HepG2 (cell line): ENCODE results near the gene PTH1R. TPM values are rescaled to one million over a fixed set of nuclear protein-coding genes. Genes with fewer than 3 reads are reported as not detected.

Experiments
- ATAC-seq: fragments of 200-7000 bp; cut with Tn5 transposase; 3 replicates; pipeline ENCODE4 v1.9.1; 2020; ENCODE audit warnings: mild to moderate bottlenecking, moderate library complexity
- BruUV-seq: library from RNA; stranded (reverse); fragments of 400-500 nt; replicated peaks from 2 replicates; lab custom pipeline; 2021; lab: Mats Ljungman, UMichigan
- CTCF ChIA-PET: fragments of 300-600 bp; formaldehyde crosslinking; extraction: SDS; loops from one replicate; lab custom pipeline; 2021; ENCODE audit warnings: low total read pairs, inconsistent platforms, low intra/inter-chr PET ratio; lab: Yijun Ruan, JAX
- POLR2A ChIA-PET: fragments of 350-600 bp; sonication (Branson Sonifier 250); formaldehyde crosslinking; loops from one replicate; lab custom pipeline; 2020; ENCODE audit warnings: antibody characterized with exemption, inconsistent platforms; lab: Yijun Ruan, JAX
- DNase-seq: peaks from one replicate; pipeline ENCODE4 v3.0.0-alpha.2; 2015; ENCODE audit warnings: low spot score
- FAIRE-seq: peaks from 3 replicates; lab custom pipeline; 2011; peaks lifted over from hg19 to GRCh38; lab: Jason Lieb, UNC
- H2AFZ ChIP-seq: one replicate; pipeline ENCODE4 v1.6.1; 2011; ENCODE audit warnings: low read length, inconsistent platforms
- H3K27ac ChIP-seq: fragments of 300-600 bp; 3 replicates; pipeline ENCODE4 v1.8.0; 2011; ENCODE audit warnings: mixed run types, mild to moderate bottlenecking, mixed read lengths, low read length, inconsistent platforms; ENCODE audit not compliant: insufficient read depth; ENCODE audit errors: extremely low read length
- H3K27me3 ChIP-seq, 2 experiments: fragments of 200-600 bp in 1 of 2; 2 replicates in 1 of 2; 3 replicates in 1 of 2; pipeline versions ENCODE4 v1.6.0 to v1.8.0; 2011; ENCODE audit warnings: low read length in 2 of 2, mild to moderate bottlenecking in 2 of 2, moderate library complexity in 2 of 2, inconsistent platforms in 1 of 2; ENCODE audit not compliant: insufficient read depth in 2 of 2, control insufficient read depth in 1 of 2
- H3K36me3 ChIP-seq, 2 experiments: fragments of 200-600 bp in 1 of 2; replicated peaks in 1 of 2; 2 replicates in 1 of 2; 3 replicates in 1 of 2; pipeline versions ENCODE4 v1.5.1 to v1.8.0; 2011; ENCODE audit warnings: low read length in 2 of 2, inconsistent platforms in 1 of 2; ENCODE audit not compliant: insufficient read depth in 2 of 2, control insufficient read depth in 1 of 2
- H3K4me1 ChIP-seq: 2 replicates; pipeline ENCODE4 v1.5.1; 2012; ENCODE audit warnings: low read length, inconsistent platforms; ENCODE audit not compliant: insufficient read depth
- H3K4me2 ChIP-seq: 2 replicates; pipeline ENCODE4 v1.6.0; 2011; ENCODE audit warnings: low read depth, low read length, inconsistent platforms
- H3K4me3 ChIP-seq, 3 experiments: fragments of 200-600 bp in 1 of 3; sonication (generic), shearing (Covaris generic) in 1 of 3; replicated peaks in 1 of 3; 2 replicates each; pipeline ENCODE4 v1.5.1; 2011 to 2016; ENCODE audit warnings: low read length in 3 of 3, inconsistent platforms in 2 of 3, low read depth in 2 of 3, mild to moderate bottlenecking in 2 of 3, control low read depth in 1 of 3, mixed read lengths in 1 of 3; ENCODE audit not compliant: insufficient read depth in 1 of 3
- H3K79me2 ChIP-seq: one replicate; pipeline ENCODE4 v1.6.1; 2011; ENCODE audit warnings: low read length, inconsistent platforms; ENCODE audit not compliant: insufficient read depth
- H3K9ac ChIP-seq: 2 replicates; pipeline ENCODE4 v1.6.0; 2011; ENCODE audit warnings: mild to moderate bottlenecking, low read depth, low read length, inconsistent platforms; ENCODE audit not compliant: insufficient read depth
- H3K9me3 ChIP-seq: 2 replicates; pipeline ENCODE4 v1.5.1; 2012; ENCODE audit warnings: mild to moderate bottlenecking, low read length
- H4K20me1 ChIP-seq: 2 replicates; pipeline ENCODE4 v1.6.0; 2011; ENCODE audit warnings: inconsistent platforms, mild to moderate bottlenecking, low read length, moderate library complexity; ENCODE audit not compliant: insufficient read depth
- HNRNPL ChIP-seq: fragments of 200-400 bp; formaldehyde crosslinking; IDR thresholded peaks from 2 replicates; pipeline ENCODE4 v1.6.1; 2017; ENCODE audit warnings: mild to moderate bottlenecking, low read depth, low read length
- PCBP2 ChIP-seq: fragments of 200-400 bp; formaldehyde crosslinking; optimal IDR thresholded peaks from 2 replicates; pipeline ENCODE3; 2018; ENCODE audit warnings: low read length, low read depth; ENCODE audit not compliant: poor library complexity, severe bottlenecking
- REL ChIP-seq: sonication (generic); formaldehyde crosslinking; conservative IDR thresholded peaks from 2 replicates; pipeline ENCODE4 v1.8.0; 2022; ENCODE audit warnings: mild to moderate bottlenecking, missing genetic modification reagents, moderate library complexity
- ZNF138 ChIP-seq: sonication (generic); formaldehyde crosslinking; IDR thresholded peaks from 2 replicates; pipeline ENCODE4 v1.5.0; 2020; ENCODE audit warnings: mild to moderate bottlenecking, low read depth, missing genetic modification reagents
- ZNF407 ChIP-seq: sonication (generic); formaldehyde crosslinking; IDR thresholded peaks from one replicate; pipeline ENCODE4 v1.5.1; 2020; ENCODE audit warnings: mild to moderate bottlenecking, missing genetic modification reagents; ENCODE audit errors: not compliant biosample characterization
- ZNF44 ChIP-seq: sonication (generic); formaldehyde crosslinking; IDR thresholded peaks from 2 replicates; pipeline ENCODE4 v1.5.1; 2020; ENCODE audit warnings: mild to moderate bottlenecking, missing genetic modification reagents
- WGBS: methylation state at CpG from one replicate; pipeline ENCODE4 v1.1.6; 2017; ENCODE audit warnings: low lambda C conversion rate; 5-methylcytosine and 5-hydroxymethylcytosine counted together
- in situ Hi-C: cut with HindIII; loops from 2 replicates; pipeline ENCODE4 v1.10.0; 2017; ENCODE audit warnings: low pct_unique_long_range_greater_than_20kb; ENCODE audit not compliant: extremely low pct_ligation_motif_present
- intact Hi-C: fragments of 100-400 bp; cut with micrococcal nuclease; formaldehyde crosslinking; loops from one replicate; pipeline ENCODE4 v1.10.0; 2022; ENCODE audit not compliant: unreplicated experiment
- polyA plus RNA-seq, 8 experiments: library from polyadenylated mRNA; depleted of rRNA in 3 of 8; stranded (reverse) in 7 of 8; unstranded in 1 of 8; fragments of >200 nt; fragmentation: Illumina TruSeq in 4 of 8; extraction: Trizol in 4 of 8; gene quantifications; 2 replicates each; pipeline versions ENCODE4 v1.2.1 to v1.2.3, GENCODE V29; 2011 to 2016; ENCODE audit warnings: low read depth in 4 of 8, missing spikeins in 1 of 8, mixed read lengths in 1 of 8; ENCODE audit not compliant: insufficient read depth in 1 of 8
- total RNA-seq, 5 experiments: library from RNA; depleted of rRNA; stranded (reverse); fragments of >200 nt; fragmentation: Illumina TruSeq; extraction: Trizol; gene quantifications; 2 replicates each; pipeline ENCODE4 v1.2.3, GENCODE V29; 2016; ENCODE audit warnings: low read depth in 1 of 5

PTH1R gene
- total and polyA plus RNA-seq, 2 of the 13 experiments (the other 11 are each of a cell fraction or from before 2014, with no cell fraction given), result not detected

- Histone ChIP-seq H4K20me1 (no peaks in the 10 kb centered on the region), H3K27ac (no peak overlapping the region), H2AFZ (no peak overlapping the region), H3K79me2 (no peaks in the 10 kb centered on the region), H3K27me3 (peaks cover 0 to 7% of the 10 kb centered on the region in 2 experiments; a peak in 1 of 5 replicates), H3K9ac (no peak overlapping the region), H3K9me3 (no peaks in the 10 kb centered on the region; the same call in 1 of the 2 replicates), H3K4me2 (no peak overlapping the region), H3K4me1 (peaks cover 15% of the 10 kb centered on the region), H3K36me3 (peaks cover 3 to 8% of the 10 kb centered on the region in 2 experiments; a peak in 2 of 5 replicates), H3K4me3 (no peak overlapping the region)
- CTCF ChIA-PET, result no interaction called here
- FAIRE-seq, result no peak
- POLR2A ChIA-PET, result no interaction called here
- TF ChIP-seq ZNF138 (CRISPR knock-in tag) (no peak), PCBP2 (no peak)
- no TSS peak for BruUV-seq
- 95% methylated on average over 3 of the region's 3 CpGs for WGBS
- ATAC-seq, result no peak
- DNase-seq, result no peak
- intact Hi-C loops, result no loop called here
- in situ Hi-C loops, result no loop called here
Observed at GRCh38 chr3:46912986-46913385, 35.5 kb downstream of the PTH1R start.

- DNase-seq (no peak), FAIRE-seq (no peak), ATAC-seq (no peak)
- Histone ChIP-seq H3K27me3 (peaks cover 0 to 6% of the 10 kb centered on the region in 2 experiments; a peak in 1 of 5 replicates), H3K4me1 (peaks cover 15% of the 10 kb centered on the region), H3K79me2 (no peaks in the 10 kb centered on the region), H2AFZ (no peak overlapping the region), H3K9ac (no peak overlapping the region), H3K4me3 (no peak overlapping the region), H3K4me2 (no peak overlapping the region), H3K9me3 (no peaks in the 10 kb centered on the region; the same call in 1 of the 2 replicates), H4K20me1 (no peaks in the 10 kb centered on the region), H3K36me3 (peaks cover 3 to 14% of the 10 kb centered on the region in 2 experiments; a peak in 3 of 5 replicates), H3K27ac (no peak overlapping the region)
- intact Hi-C loops, result no loop called here
- WGBS, result 74% methylated on average over 8 of the region's 8 CpGs
- in situ Hi-C loops, result no loop called here
- no peak for TF ChIP-seq ZNF44 (CRISPR knock-in tag)
- no peak for TF ChIP-seq REL (CRISPR knock-in tag)
- TF ChIP-seq HNRNPL, result no peak
- no peak for TF ChIP-seq ZNF407 (CRISPR knock-in tag)
- ChIA-PET CTCF (no interaction called here), POLR2A (no interaction called here)
- no TSS peak for BruUV-seq
Observed at GRCh38 chr3:46913644-46914043, 36.1 kb downstream of the PTH1R start.
